GM23248 (cell line): Measurements from ENCODE around the gene SLC8A1. TPM values are rescaled to one million over a fixed set of nuclear protein-coding genes. Genes with fewer than 3 reads are reported as not detected.

Source experiments
- DNase-seq: peaks from one replicate; pipeline ENCODE4 v3.0.0-alpha.2; 2015
- H2AFZ ChIP-seq: fragments of 200-600 bp; sonication (generic); 2 replicates; pipeline ENCODE4 v1.6.1; 2016; ENCODE audit warnings: antibody characterized with exemption
- H3F3A ChIP-seq: fragments of 200-600 bp; sonication (generic); 2 replicates; pipeline ENCODE4 v1.6.1; 2016; ENCODE audit warnings: mild to moderate bottlenecking, antibody characterized with exemption, mixed run types; ENCODE audit not compliant: insufficient read depth
- H3K27ac ChIP-seq: fragments of 200-600 bp; sonication (generic); 2 replicates; pipeline ENCODE4 v1.5.1; 2016; ENCODE audit warnings: mild to moderate bottlenecking
- H3K27me3 ChIP-seq: fragments of 200-600 bp; sonication (generic); replicated peaks from 2 replicates; pipeline ENCODE4 v1.6.1; 2016; ENCODE audit warnings: mild to moderate bottlenecking; ENCODE audit not compliant: insufficient read depth
- H3K36me3 ChIP-seq: fragments of 200-600 bp; sonication (generic); 2 replicates; pipeline ENCODE4 v1.6.1; 2016; ENCODE audit warnings: low read depth, mild to moderate bottlenecking
- H3K4me1 ChIP-seq: fragments of 200-600 bp; sonication (generic); 2 replicates; pipeline ENCODE4 v1.6.1; 2016; ENCODE audit warnings: mild to moderate bottlenecking; ENCODE audit not compliant: insufficient read depth
- H3K4me2 ChIP-seq: fragments of 200-600 bp; sonication (generic); one replicate; pipeline ENCODE4 v1.6.1; 2016; ENCODE audit warnings: mild to moderate bottlenecking; ENCODE audit not compliant: unreplicated experiment
- H3K4me3 ChIP-seq: fragments of 200-600 bp; sonication (generic); 2 replicates; pipeline ENCODE4 v1.5.1; 2016; ENCODE audit warnings: mild to moderate bottlenecking
- H3K79me2 ChIP-seq: fragments of 200-600 bp; sonication (generic); 2 replicates; pipeline ENCODE4 v1.6.1; 2016; ENCODE audit warnings: mild to moderate bottlenecking; ENCODE audit not compliant: insufficient read depth
- H3K9ac ChIP-seq: fragments of 200-600 bp; sonication (generic); 2 replicates; pipeline ENCODE4 v1.6.1; 2016; ENCODE audit warnings: mild to moderate bottlenecking
- H3K9me2 ChIP-seq: fragments of 200-600 bp; sonication (generic); 2 replicates; pipeline ENCODE4 v1.6.1; 2016; ENCODE audit warnings: mixed run types, mild to moderate bottlenecking, moderate library complexity; ENCODE audit not compliant: insufficient read depth
- H3K9me3 ChIP-seq: fragments of 200-600 bp; sonication (generic); one replicate; pipeline ENCODE4 v1.6.1; 2017; ENCODE audit warnings: low read depth
- H4K20me1 ChIP-seq: fragments of 200-600 bp; sonication (generic); 2 replicates; pipeline ENCODE4 v1.6.0; 2016; ENCODE audit not compliant: insufficient read depth
- EZH2 ChIP-seq: fragments of 200-600 bp; sonication (generic); IDR thresholded peaks from 2 replicates; pipeline ENCODE4 v1.6.1; 2018; ENCODE audit warnings: antibody characterized with exemption, mild to moderate bottlenecking; ENCODE audit not compliant: insufficient read depth, poor library complexity, severe bottlenecking
- EZH2phosphoT487 ChIP-seq: fragments of 200-600 bp; sonication (generic); IDR thresholded peaks from 2 replicates; pipeline ENCODE4 v1.6.1; 2018; ENCODE audit warnings: antibody characterized with exemption, moderate library complexity, mild to moderate bottlenecking, low read depth; ENCODE audit not compliant: insufficient read depth
- WGBS, 2 experiments: methylation state at CpG; one replicate each; pipeline ENCODE4 v1.1.6; 2015 to 2017; ENCODE audit warnings: low lambda C conversion rate in 2 of 2, low coverage in 1 of 2; ENCODE audit errors: missing lambda C conversion rate in 2 of 2; 5-methylcytosine and 5-hydroxymethylcytosine counted together
- in situ Hi-C: fragments of 300-500 bp; cut with MboI; formaldehyde crosslinking; loops from 2 replicates; pipeline ENCODE4 v1.15.0; 2020
- polyA plus RNA-seq: library from polyadenylated mRNA; unstranded; fragments of >200 nt; fragmentation: Nextera tagmentation; extraction: Ambion mirVana; gene quantifications from 2 replicates; pipeline ENCODE4 v1.2.1, GENCODE V29; 2016
- total RNA-seq: library from RNA; depleted of rRNA; stranded (reverse); fragments of >200 nt; shearing (Covaris generic); gene quantifications from 2 replicates; pipeline ENCODE4 v1.2.3, GENCODE V29; 2014

Gene SLC8A1
- total and polyA plus RNA-seq, 2 experiments from 2014 or later: 13.8 to 83.4 TPM

DNA sequence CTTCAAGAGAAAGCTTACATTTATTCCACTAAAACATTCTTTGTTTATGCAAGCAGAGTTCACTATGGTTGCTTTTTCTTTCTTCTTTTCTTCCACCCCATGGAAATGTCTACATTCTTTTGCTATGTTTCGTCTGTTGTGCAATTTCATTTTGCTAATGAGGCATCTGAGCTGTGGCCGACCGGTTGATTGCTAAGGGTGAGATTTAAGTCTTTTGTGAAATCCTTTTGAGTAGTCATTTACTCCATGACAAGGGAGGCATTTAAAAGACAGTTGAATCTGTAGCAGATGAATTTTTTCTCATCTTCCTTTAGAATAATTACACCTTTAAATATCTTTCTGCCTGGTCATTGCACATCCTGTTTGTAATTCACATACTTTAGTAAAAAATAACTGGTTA lies 348.7 kb downstream of the SLC8A1 start:
- Histone ChIP-seq H3K4me1 (peaks cover 86% of the 10 kb centered on the region), H3K4me3 (peak overlapping the region; percentile 43), H3K9ac (peak overlapping the region; percentile 54), H3K79me2 (no peaks in the 10 kb centered on the region), H2AFZ (no peak overlapping the region), H4K20me1 (no peaks in the 10 kb centered on the region), H3K4me2 (peak overlapping the region; percentile 73), H3K27me3 (no peaks in the 10 kb centered on the region), H3K9me2 (no peaks in the 10 kb centered on the region), H3K27ac (peak overlapping the region; percentile 89), H3F3A (peaks cover 87% of the 10 kb centered on the region), H3K9me3 (no peaks in the 10 kb centered on the region), H3K36me3 (no peaks in the 10 kb centered on the region)
- TF ChIP-seq EZH2phosphoT487: no peak
- in situ Hi-C loops: no loop called here
- WGBS, 2 experiments: 0 to 3% methylated on average over 3 of the region's 3 CpGs
- DNase-seq: peak; percentile 84

DNA sequence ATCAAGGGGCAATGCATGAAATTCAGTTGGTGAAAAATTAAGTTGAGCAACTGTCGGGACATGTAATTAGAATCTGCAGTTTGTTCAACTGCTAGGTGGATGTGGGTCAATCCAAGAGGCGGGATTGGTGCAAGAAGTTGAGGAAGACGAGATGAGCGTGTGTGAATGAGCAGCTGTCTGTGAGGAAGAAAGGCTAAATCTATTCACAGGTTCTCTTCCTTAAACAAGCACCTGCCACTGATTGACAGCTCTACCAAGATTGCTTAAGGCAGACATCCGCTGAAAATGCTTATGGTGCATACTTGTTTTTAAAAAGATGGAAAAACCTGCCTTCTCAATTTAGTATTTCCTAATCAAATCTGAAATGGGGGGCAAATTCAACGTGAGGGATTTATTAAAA lies 349.4 kb downstream of the SLC8A1 start:
- H3K27ac ChIP-seq: peak overlapping the region; percentile 89
- no peaks in the 10 kb centered on the region for H3K79me2 ChIP-seq
- H3K27me3 ChIP-seq: no peaks in the 10 kb centered on the region
- in situ Hi-C loops: no loop called here
- H3F3A ChIP-seq: peaks cover 91% of the 10 kb centered on the region
- WGBS, 2 experiments: 97% methylated on average over 6 of the region's 6 CpGs
- H4K20me1 ChIP-seq: no peaks in the 10 kb centered on the region
- H3K4me1 ChIP-seq: peaks cover 93% of the 10 kb centered on the region
- no peak for TF ChIP-seq EZH2
- no peak for TF ChIP-seq EZH2phosphoT487
- DNase-seq: no peak
- H3K36me3 ChIP-seq: no peaks in the 10 kb centered on the region
- H2AFZ ChIP-seq: no peak overlapping the region
- no peaks in the 10 kb centered on the region for H3K9me2 ChIP-seq
- no peaks in the 10 kb centered on the region for H3K9me3 ChIP-seq
- H3K9ac ChIP-seq: peak overlapping the region; percentile 54; the same call in 1 of the 2 replicates
- no peak overlapping the region for H3K4me3 ChIP-seq
- peak overlapping the region; percentile 73 for H3K4me2 ChIP-seq

DNA sequence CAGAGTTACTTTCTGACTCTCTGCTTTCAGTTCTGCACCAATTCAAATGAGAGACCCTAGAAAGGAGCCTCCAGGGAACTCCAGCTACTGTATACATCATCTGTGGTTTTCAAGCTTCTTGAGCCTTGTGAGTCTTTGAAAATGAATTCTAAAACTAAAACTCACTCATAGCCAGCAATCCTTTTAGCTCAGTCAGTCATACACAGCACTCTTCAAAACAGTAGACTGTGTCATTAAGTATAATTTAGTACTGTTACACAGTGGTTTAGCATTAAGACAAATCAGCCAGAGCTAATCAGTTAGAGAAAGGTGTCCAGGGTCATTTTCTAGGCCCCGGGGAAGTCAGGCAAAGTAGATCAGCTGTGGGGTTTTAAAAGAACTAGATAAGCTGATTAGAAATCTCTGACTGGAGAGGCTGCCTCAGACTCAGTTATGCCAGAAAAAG lies 350.7 kb downstream of the SLC8A1 start:
- TF ChIP-seq EZH2phosphoT487 (no peak), EZH2 (no peak)
- Histone ChIP-seq H3K4me3 (no peak overlapping the region), H3K9me2 (no peaks in the 10 kb centered on the region), H3K9ac (peak overlapping the region; percentile 41), H3K9me3 (no peaks in the 10 kb centered on the region), H4K20me1 (no peaks in the 10 kb centered on the region), H2AFZ (no peak overlapping the region), H3K4me1 (peaks cover 100% of the 10 kb centered on the region), H3K27me3 (no peaks in the 10 kb centered on the region), H3K4me2 (peak overlapping the region; percentile 23), H3K36me3 (no peaks in the 10 kb centered on the region), H3K27ac (peak overlapping the region; percentile 89), H3K79me2 (no peaks in the 10 kb centered on the region), H3F3A (peaks cover 97% of the 10 kb centered on the region)
- in situ Hi-C loops: no loop called here
- DNase-seq: peak; percentile 89
- WGBS, 2 experiments: 0% methylated on average over 1 of the region's 1 CpG

DNA sequence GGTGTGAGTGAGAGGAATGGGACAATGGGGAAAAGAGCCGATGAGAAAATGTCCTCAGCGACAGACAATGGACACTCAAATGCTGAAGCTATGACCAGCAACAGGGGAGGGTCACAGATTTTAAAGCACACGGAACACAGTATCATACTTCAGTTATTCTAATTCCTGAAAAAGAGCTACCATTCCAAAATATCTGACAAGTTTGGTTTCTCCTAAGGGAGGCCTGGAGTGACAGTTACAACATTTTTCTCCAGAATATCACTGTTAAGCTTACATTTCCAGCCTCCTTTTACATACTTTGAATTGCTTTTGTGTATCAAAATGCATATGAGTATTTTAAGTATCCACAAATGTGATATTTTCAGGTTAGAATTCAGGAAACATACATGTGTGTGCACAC lies 351.2 kb downstream of the SLC8A1 start:
- Histone ChIP-seq H4K20me1 (no peaks in the 10 kb centered on the region), H3K79me2 (no peaks in the 10 kb centered on the region), H2AFZ (no peak overlapping the region), H3K27me3 (no peaks in the 10 kb centered on the region), H3K4me2 (peak overlapping the region; percentile 23), H3K4me1 (peaks cover 100% of the 10 kb centered on the region), H3K9me2 (no peaks in the 10 kb centered on the region), H3K9ac (peak overlapping the region; percentile 41), H3K27ac (peak overlapping the region; percentile 89), H3K36me3 (no peaks in the 10 kb centered on the region), H3F3A (peaks cover 97% of the 10 kb centered on the region), H3K9me3 (no peaks in the 10 kb centered on the region), H3K4me3 (no peak overlapping the region)
- WGBS, 2 experiments: 96% methylated on average over 3 of the region's 3 CpGs
- TF ChIP-seq EZH2 (no peak), EZH2phosphoT487 (no peak)
- in situ Hi-C loops: no loop called here
- no peak for DNase-seq
